ENCODE measurements around the gene PYGL.
"Not testable (repeated sequence)": the region's sequence is repeated elsewhere in the genome, so short reads cannot be mapped to it uniquely, and the experiment has no call there.

PYGL gene

DNA sequence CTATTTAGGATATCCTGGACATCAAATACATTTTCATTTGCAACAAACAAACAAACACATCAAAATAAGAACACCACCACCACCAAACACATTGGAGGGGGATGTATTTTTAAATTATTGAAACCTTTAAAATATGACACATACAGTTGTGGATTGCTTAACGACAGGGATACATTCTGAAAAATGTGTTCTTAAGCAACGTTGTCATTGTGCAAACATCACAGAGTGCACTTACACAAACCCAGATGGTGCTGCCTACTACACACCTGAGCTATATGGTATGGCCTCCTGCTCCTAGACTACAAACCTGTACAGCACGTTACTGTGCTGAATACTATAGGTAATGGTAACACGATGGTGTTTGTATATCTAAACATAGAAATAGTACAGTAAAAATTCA is 19.4 kb downstream of the PYGL start:
- TF ChIP-seq ZNF274 (IDR thresholded peaks at IDR 0.05; ENCODE audit: low read depth, low read length) = no peak

DNA sequence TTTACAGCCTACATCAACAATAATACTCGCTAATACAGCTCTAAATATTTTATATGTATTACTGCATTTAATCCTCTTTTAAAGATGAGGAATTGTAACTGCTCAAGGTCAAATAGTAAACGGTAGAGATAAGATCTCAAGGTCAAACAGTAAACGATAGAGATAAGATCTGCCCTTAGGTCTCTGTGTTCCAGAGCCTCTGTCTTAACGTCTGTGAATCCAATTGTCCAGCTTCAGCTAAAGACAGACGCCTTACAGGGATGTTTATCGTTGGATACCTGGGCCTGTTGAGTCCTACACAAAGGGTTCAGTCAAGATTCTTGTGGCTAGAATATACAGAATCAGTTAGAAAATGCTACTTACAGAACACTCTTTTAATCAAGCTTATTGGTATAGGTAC is 20.0 kb downstream of the PYGL start:
- TF ChIP-seq ZNF274 (IDR thresholded peaks at IDR 0.05; ENCODE audit: low read depth, low read length) = no peak
- H3K4me3 ChIP-seq (ENCODE audit: low read length) = no peak overlapping the region

More for the DNA sequence above, 19.4 kb downstream of the PYGL start:
- H3K4me3 ChIP-seq (ENCODE audit: low read length) = no peak overlapping the region

DNA sequence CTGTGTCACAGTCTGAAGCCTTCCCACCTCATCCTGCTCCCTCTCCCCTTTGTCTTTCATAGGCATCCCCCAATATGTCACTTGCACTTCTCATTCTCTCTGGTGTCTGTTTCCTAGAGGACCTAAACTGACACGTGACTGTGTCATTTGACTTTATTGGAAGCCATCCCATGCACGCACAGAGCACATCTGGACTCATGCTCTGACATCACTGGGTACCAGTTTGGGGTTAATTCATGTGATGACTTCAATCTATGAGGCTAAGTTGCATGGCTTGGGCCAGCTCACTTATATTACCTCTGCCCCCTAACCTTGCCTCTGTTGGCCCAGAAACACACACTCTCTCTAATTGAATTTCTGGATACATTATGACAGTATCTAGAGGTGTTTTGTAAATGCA is 21.5 kb downstream of the PYGL start:
- TF ChIP-seq ZNF274 (IDR thresholded peaks at IDR 0.05; ENCODE audit: low read depth, low read length) = no peak
- H3K4me3 ChIP-seq (ENCODE audit: low read length) = no peak overlapping the region

DNA sequence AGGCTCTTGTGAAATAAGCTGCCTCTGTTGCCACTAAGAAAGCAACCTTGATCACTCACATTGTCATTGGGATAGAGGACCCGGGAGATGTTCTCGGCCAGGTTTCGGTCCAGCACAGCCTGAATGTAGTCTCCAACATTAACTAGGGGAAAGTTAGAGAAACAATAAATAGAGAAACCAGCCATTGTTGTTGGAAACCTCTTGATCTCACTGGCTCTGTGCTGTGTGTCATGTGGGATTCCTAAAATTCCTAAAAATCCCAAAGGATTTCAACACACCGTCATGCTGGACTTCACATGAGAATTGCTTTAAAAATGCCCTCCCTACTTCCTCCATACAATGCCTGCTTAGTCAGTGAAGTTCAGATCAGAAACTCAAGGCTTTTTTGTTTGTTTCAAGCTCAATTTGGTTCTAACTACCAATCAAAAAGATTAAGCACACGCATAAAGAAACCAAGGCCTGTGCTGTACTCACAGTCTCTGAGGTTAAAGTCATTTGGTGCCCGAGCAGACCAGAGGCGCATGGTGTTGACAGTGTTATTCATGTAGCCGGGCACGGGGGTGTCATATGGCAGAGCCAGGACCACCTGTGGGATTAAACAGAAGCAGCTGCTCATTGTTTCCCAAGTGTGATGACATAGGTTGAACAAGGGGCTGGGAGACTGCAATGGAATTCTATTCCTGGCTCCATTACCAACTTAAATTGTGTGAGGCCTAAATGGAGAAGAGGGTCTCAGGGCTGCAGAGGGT is 23.6 kb downstream of the PYGL start:
- no peak for TF ChIP-seq ZNF274 (IDR thresholded peaks at IDR 0.05; ENCODE audit: low read depth, low read length)
- no peak overlapping the region for H3K4me3 ChIP-seq (ENCODE audit: low read length)

DNA sequence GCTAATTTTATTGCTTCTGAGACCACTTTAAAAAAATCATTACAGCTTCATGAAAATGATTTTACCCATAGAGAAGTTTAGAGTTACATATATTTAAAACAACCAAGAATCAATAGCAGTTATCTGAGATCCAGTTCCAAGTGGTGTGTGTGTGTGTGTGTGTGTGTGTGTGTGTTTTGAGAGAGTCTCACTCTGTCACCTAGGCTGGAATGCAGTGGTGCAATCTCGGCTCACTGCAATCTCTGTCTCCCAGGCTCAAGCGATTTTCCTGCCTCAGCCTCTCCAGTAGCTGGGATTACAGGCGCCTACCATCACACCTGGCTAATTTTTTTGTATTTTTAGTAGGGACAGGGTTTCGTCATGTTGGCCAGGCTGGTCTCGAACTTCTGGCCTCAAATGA is 24.8 kb downstream of the PYGL start:
- not testable (repeated sequence) for H3K4me3 ChIP-seq (ENCODE audit: low read length)

DNA sequence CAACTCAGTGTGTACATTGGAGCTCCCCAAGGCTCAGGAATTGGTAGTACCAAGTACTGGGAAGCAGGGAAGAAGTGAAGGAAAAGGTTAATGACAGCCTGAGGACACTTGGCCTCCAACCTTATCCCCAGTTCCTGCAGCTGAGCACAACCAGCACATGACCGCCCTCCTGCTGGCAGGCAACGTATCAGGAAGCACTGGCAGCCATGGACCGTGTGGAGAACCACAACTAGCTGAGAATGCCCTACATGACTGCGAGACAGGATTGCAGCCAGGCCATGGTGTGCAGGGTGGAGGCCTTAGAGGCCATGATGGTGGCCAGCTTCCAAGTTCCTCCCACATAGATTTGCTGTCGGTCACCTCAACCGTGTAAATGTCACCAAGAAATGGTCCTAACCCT is 26.8 kb downstream of the PYGL start:
- no peak overlapping the region for H3K4me3 ChIP-seq (ENCODE audit: low read length)
- no peak for TF ChIP-seq ZNF274 (IDR thresholded peaks at IDR 0.05; ENCODE audit: low read depth, low read length)

DNA sequence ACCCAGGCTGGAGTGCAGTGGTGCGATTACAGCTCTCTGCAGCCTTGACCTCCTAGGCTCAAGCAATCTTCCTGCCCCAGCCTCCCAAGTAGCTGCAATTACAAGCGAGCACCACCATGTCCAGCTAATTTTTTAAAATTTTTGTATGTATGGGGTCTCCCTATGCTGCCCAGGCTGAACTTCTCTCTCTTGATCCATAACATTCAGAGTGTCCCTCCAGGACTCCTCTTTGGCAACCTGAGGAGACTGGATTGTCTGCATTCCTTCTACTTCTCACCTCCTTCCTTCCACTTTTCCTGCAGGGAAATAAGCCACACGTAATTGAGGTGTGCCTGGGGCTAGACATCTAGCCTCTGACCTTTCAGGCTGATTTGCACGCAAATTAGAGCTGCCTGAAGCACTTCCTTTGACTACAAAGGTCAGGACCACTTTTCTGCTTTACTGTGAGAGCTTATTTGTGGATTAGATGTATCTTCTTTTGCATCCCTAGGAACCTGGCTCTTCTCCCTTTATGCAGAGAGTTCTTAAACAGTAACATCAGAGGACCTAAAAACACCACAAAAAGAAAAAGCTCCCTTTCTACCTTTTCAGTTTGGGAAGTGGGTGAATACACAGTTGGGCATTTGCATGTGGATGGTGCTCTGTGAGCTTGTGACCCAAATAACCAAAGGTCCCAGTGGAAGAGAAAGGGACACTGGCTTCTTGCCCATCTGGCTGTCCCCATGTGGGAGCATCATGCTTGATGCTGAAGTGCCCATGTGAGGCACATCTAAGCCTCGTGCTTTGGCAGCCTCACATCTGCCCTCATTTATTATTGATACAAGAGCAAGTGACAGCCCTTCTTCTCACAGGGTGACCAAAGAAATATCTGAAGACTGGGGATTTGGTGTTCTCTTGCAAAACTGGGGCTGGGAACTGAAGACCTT is 33.5 kb downstream of the PYGL start:
- TF ChIP-seq ZNF274 (IDR thresholded peaks at IDR 0.05; ENCODE audit: low read depth, low read length) = no peak
- H3K4me3 ChIP-seq (ENCODE audit: low read length) = no peak overlapping the region

DNA sequence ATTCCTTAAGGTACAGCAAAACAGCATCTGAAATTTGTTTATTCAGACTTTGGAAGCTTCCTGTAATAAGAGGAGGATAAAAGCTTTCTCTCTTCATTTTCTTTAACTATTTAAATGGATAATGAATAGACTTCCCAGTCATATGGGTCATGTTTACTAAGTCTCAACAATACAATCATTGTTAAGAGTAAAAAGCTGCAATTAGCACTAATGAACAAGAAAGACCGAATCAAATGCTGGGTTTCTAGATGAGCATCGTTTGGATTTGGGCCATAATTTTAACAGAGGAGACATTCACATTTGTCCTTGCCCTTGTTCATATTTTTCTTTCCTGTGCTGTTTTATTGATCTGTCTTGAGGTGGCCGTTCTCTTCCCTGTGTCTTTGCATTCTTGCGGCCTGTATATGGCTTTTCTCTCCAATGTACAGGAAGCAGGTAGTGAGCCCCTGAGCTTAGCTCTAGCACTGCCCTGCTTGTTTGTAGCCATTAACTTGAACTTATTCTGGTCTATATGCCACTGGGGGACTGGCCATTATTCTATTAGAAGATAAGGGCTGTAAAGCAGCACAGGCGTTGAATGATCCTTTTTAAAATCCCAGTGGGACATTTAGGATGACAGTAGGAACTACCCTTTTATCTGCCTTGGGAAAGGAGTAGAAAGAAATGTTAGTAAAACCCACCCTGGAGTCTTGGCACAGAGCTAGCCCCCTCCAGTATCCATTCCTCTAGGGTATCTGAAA is 37.8 kb downstream of the PYGL start:
- TF ChIP-seq ZNF274 (IDR thresholded peaks at IDR 0.05; ENCODE audit: low read depth, low read length) = no peak
- H3K4me3 ChIP-seq (ENCODE audit: low read length) = no peak overlapping the region

DNA sequence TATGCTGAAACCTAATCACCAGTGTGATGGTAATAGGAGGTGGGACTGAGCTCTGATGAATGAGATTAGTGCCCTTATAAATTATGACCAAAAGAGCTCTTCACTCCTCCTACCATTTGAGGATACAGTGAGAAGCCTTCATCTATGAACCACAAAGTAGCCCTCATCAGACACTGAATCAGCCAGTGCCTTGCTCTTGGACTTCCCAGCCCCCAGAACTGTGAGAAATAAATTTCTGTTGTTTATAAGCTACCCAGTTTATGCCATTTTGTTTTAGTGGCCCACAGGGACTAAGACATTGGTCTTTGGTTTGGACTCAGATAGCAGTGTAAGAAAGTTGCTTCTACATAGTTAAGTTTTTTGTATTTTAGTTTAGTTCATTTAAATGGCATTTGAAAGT is 39.6 kb downstream of the PYGL start:
- no peak for TF ChIP-seq ZNF274 (IDR thresholded peaks at IDR 0.05; ENCODE audit: low read depth, low read length)
- no peak overlapping the region for H3K4me3 ChIP-seq (ENCODE audit: low read length)

DNA sequence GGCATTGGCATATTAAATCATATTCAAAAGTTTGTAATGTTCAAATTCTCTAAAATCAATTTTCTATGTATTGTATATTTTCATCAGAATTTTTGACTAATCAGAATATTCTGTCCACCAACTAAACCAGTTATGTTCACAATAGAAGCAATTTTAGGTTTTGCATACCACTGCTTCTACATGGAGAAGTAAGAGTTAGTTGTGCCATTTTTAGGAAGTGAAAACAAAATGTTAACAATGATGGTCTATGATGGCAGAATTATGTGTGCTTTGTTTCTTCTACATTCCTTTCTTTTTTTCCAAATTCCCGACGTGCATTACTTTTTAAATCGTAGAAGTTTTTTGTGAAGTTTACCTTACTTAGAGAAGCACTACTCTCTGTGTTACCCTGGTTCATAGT is 42.9 kb downstream of the PYGL start:
- H3K4me3 ChIP-seq (ENCODE audit: low read length) = no peak overlapping the region

DNA sequence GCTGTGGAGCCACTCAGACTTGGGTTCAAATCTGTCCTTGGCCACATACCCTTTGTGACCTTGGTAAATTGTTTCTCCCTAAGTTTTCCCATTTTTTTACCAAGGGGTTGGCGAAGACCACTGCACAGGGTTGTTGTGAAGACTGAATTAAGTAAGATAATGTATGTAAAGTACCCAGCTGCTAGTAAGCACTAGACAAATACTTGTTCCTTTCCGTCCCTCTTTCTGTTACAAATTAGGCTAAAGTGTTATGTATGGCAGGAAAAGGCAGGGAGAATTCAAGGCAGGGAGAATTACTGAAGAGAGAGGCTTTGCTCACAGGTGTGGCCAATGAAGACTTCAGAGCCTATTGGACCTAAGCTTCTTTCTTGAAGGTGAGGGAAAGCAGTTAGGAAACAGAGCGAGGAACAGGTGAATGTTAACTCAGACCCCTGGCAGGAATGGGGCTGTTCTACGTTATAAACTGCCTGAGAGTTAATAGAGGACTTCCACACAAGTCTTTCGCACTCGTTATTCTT is 46.6 kb downstream of the PYGL start:
- H3K4me3 ChIP-seq (ENCODE audit: low read length) = no peak overlapping the region
- no peak for TF ChIP-seq ZNF274 (IDR thresholded peaks at IDR 0.05; ENCODE audit: low read depth, low read length)

More for the DNA sequence above, 42.9 kb downstream of the PYGL start:
- TF ChIP-seq ZNF274 (IDR thresholded peaks at IDR 0.05; ENCODE audit: low read depth, low read length) = no peak

DNA sequence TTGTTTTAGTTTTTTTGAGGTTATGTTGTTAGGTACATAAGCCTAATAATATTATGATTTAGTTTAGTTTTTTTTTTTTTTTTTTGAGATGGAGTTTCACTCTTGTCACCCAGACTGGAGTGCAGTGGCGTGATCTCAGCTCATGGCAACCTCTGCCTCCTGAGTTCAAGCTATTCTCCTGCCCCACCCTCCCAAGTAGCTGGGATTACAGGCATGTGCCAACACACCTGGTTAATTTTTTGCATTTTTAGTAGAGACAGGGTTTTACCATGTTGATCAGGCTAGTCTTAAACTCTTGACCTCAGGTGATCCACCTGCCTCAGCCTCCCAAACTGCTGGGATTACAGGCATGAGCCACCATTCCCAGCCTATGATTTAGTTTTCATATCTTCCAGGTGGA is 47.3 kb downstream of the PYGL start:
- H3K4me3 ChIP-seq (ENCODE audit: low read length) = not testable (repeated sequence)

DNA sequence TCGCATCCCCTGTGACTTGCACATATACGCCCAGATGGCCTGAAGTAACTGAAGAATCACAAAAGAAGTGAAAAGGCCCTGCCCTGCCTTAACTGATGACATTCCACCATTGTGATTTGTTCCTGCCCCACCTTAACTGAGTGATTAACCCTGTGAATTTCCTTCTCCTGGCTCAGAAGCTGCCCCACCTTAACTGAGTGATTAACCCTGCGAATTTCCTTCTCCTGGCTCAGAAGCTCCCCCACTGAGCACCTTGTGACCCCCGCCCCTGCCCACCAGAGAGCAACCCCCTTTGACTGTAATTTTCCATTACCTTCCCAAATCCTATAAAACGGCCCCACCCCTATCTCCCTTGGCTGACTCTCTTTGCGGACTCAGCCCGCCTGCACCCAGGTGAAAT is 47.9 kb downstream of the PYGL start:
- not testable (repeated sequence) for H3K4me3 ChIP-seq (ENCODE audit: low read length)

DNA sequence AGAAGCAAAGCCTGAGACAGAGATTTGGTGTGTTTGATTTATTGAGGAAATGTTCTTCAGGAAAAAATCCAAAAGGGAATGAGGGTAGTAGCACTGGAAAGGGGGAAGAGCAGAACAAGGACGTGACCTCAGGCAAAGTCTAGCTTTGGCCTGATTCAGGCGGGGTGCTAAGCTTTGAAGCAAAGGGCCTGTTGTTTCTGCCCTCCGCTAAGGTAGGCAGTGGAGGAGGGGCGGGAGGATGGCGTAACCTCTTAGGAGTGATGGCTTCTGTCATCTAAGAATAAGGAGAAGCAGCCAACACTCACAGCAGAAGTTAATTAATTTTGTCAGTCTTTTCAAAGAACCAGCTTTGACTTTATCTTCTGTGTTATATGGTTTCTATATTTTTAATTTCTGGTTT is 52.0 kb downstream of the PYGL start:
- H3K4me3 ChIP-seq (ENCODE audit: low read length) = no peak overlapping the region

More for the DNA sequence above, 52.0 kb downstream of the PYGL start:
- TF ChIP-seq ZNF274 (IDR thresholded peaks at IDR 0.05; ENCODE audit: low read depth, low read length) = no peak

All from GM08714 (cell line).